Upper lobe of right lung (tissue), 1 donor: ENCODE measurements around the gene GSK3A. TPM values are rescaled to one million over a fixed set of nuclear protein-coding genes. Genes with fewer than 3 reads are reported as not detected.
A peak's percentile ranks its signal among the peaks of the same experiment; 100 is the strongest.

ENCODE experiments used
- ATAC-seq: fragments of 200-7000 bp; cut with Tn5 transposase; one replicate; pipeline ENCODE4 v1.9.1; 2020; ENCODE audit warnings: mild to moderate bottlenecking, moderate library complexity
- DNase-seq: peaks from one replicate; pipeline ENCODE4 v3.0.0-alpha.2; 2020
- H3K27ac ChIP-seq: fragments of 200-600 bp; one replicate; pipeline ENCODE4 v1.8.0; 2022
- H3K27me3 ChIP-seq: fragments of 200-600 bp; one replicate; pipeline ENCODE4 v1.8.0; 2022; ENCODE audit warnings: mild to moderate bottlenecking
- H3K36me3 ChIP-seq: fragments of 200-600 bp; one replicate; pipeline ENCODE4 v1.8.0; 2022
- H3K4me1 ChIP-seq: fragments of 200-600 bp; one replicate; pipeline ENCODE4 v1.8.0; 2022
- H3K4me3 ChIP-seq: fragments of 200-600 bp; one replicate; pipeline ENCODE4 v1.8.0; 2022; ENCODE audit warnings: mild to moderate bottlenecking
- H3K9me3 ChIP-seq: fragments of 200-600 bp; one replicate; pipeline ENCODE4 v1.8.0; 2022
- CTCF ChIP-seq: fragments of 200-600 bp; IDR thresholded peaks from one replicate; pipeline ENCODE4 v1.8.0; 2022; ENCODE audit warnings: antibody characterized with exemption
- intact Hi-C: fragments of 100-400 bp; cut with DNase I; formaldehyde crosslinking; loops from one replicate; pipeline ENCODE4 v1.11.0; 2022
- total RNA-seq: library from RNA; stranded (reverse); fragmentation: NEBNext Ultra II Directional; extraction: Animal tissue kit (Norgen Biotek cat#: 25700); gene quantifications from one replicate; pipeline ENCODE4 v1.2.1, GENCODE V29; 2021
- donor health status: DM: no; HTN: yes; CAD: no; lungs with severe emphysema.

Gene GSK3A
- total RNA-seq, 1 donor from 2014 or later, result 38.7 TPM

- no peak overlapping the region for H3K4me3 ChIP-seq
- H3K4me1 ChIP-seq, result peaks cover 40% of the 10 kb centered on the region
- ATAC-seq (no peak), DNase-seq (no peak)
- H3K27me3 ChIP-seq, result no peaks in the 10 kb centered on the region
- no peaks in the 10 kb centered on the region for H3K9me3 ChIP-seq
- no peak for TF ChIP-seq CTCF
- intact Hi-C loops, result no loop called here
- no peak overlapping the region for H3K27ac ChIP-seq
- H3K36me3 ChIP-seq, result peaks cover 12% of the 10 kb centered on the region
Measured at GRCh38 chr19:42249149-42249750, 6.8 kb upstream of the GSK3A start.

GRCh38 chr19:42248270-42249148, 6.1 kb upstream of the GSK3A start:
- Histone ChIP-seq H3K36me3 (peaks cover 12% of the 10 kb centered on the region), H3K27ac (no peak overlapping the region), H3K4me3 (no peak overlapping the region), H3K9me3 (no peaks in the 10 kb centered on the region), H3K4me1 (peaks cover 45% of the 10 kb centered on the region), H3K27me3 (no peaks in the 10 kb centered on the region)
- intact Hi-C loops, result no loop called here
- ATAC-seq (no peak), DNase-seq (no peak)
- TF ChIP-seq CTCF, result no peak

GRCh38 chr19:42247640-42248199, 5.3 kb upstream of the GSK3A start:
- no peak overlapping the region for H3K4me3 ChIP-seq
- TF ChIP-seq CTCF, result no peak
- H3K27ac ChIP-seq, result no peak overlapping the region
- H3K27me3 ChIP-seq, result no peaks in the 10 kb centered on the region
- H3K36me3 ChIP-seq, result peaks cover 12% of the 10 kb centered on the region
- intact Hi-C loops, result no loop called here
- H3K4me1 ChIP-seq, result peaks cover 43% of the 10 kb centered on the region
- DNase-seq (no peak), ATAC-seq (no peak)
- H3K9me3 ChIP-seq, result no peaks in the 10 kb centered on the region

GRCh38 chr19:42246922-42247639, 4.7 kb upstream of the GSK3A start:
- intact Hi-C loops, result no loop called here
- Histone ChIP-seq H3K36me3 (peaks cover 12% of the 10 kb centered on the region), H3K27ac (no peak overlapping the region), H3K9me3 (no peaks in the 10 kb centered on the region), H3K27me3 (no peaks in the 10 kb centered on the region), H3K4me3 (no peak overlapping the region), H3K4me1 (peaks cover 36% of the 10 kb centered on the region)
- ATAC-seq (no peak), DNase-seq (no peak)
- TF ChIP-seq CTCF, result no peak

GRCh38 chr19:42246143-42246921, 3.9 kb upstream of the GSK3A start:
- Histone ChIP-seq H3K27ac (no peak overlapping the region), H3K9me3 (no peaks in the 10 kb centered on the region), H3K4me3 (no peak overlapping the region), H3K36me3 (peaks cover 12% of the 10 kb centered on the region), H3K27me3 (no peaks in the 10 kb centered on the region), H3K4me1 (peaks cover 34% of the 10 kb centered on the region)
- peak; percentile 56 for TF ChIP-seq CTCF
- DNase-seq, result peak; percentile 76
- intact Hi-C loops, result no loop called here
- no peak for ATAC-seq
